ENCODE data around the gene PTPN2. TPM values are rescaled to one million over a fixed set of nuclear protein-coding genes. Genes with fewer than 3 reads are reported as not detected.
"Not testable (repeated sequence)": the region's sequence is repeated elsewhere in the genome, so short reads cannot be mapped to it uniquely, and the experiment has no call there.

The PTPN2 gene
- total RNA-seq, 1 donor from 2014 or later = 26.7 TPM

DNA sequence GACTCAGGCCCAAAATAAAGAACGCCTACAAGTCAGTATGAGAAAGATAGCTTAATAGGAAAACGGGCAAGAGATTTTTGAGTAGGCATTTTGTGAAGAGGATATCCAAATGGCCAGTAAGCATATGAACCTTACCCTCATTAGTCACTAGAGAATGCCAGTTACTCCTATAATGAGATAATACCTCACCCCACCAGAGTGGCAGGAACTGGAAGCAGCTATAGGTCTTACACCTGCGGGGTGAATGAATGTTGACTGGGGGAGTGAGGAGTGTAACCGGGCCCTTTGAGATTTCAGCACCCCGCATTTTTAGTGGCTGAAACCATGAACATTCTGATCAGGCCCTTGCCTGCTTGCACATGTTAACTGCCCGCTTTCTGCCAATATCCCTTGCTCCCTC, 7.5 kb upstream of the PTPN2 start:
- DNase-seq = no peak

DNA sequence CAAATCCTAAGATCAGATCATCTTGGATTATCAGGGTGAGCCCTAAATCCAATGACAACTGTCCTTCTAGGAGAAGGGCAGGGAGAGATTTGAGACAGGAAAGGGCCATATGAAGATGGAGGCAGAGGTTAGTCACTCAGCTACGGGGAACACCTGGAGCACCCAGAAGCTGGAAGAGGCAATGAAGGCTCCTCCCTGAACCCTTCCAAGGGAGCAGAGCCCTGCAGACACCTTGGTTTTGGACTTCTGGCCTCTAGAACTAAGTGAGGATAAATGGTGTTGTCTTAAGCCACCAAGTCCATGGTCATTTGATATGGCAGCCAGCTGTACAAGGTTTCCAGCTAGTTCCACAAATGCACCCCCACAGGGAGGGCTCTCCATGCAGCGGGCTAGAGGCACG, 6.9 kb upstream of the PTPN2 start:
- DNase-seq = no peak

DNA sequence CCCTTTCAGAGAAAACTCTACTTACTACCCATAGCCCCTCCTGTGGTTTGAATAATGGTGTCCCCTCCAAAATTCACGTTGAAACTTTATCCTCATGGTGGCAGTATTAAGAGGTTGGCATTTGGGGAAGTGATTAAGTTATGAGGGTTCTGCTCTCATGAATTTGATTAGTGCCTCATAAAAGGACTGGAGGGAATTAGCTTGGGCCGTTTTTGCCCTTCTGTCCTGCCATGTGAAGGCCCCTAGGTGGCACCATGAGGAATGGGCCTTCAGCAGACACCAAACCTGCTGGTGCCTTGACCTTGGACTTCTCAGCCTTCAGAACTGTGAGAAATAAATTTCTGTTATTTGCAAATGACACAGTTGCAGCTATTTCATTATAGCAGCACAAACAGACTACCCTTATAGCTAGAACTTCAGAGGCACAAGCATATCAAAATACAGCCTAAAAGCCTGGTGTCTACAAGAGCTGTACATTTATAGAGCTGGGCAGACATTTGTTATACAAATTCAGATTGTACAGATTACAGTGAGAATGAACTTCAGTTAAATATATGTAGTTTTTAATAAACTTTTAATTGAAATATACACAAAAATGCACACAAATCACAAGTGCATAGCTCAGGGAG, 2.6 kb upstream of the PTPN2 start:
- DNase-seq = no peak

DNA sequence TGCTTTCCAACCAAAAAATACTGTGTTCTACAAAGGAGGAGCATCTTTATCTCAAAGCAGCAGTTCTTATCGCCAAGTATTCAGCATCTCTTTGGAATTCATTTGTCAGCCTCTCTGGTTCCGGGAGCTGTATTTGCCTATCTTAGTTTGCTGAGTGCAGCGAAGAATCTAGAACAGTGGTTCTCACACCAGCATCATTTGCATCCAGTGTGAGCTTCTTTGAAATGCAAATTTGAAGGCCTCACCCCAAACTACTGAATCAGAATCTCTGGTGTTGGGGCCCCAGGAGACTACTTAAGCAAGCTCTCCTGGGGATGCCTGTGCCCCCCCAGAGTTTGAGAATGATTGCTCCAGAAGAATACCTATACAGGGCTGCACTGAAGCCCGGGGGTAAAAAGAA, 1.5 kb upstream of the PTPN2 start:
- DNase-seq = no peak

DNA sequence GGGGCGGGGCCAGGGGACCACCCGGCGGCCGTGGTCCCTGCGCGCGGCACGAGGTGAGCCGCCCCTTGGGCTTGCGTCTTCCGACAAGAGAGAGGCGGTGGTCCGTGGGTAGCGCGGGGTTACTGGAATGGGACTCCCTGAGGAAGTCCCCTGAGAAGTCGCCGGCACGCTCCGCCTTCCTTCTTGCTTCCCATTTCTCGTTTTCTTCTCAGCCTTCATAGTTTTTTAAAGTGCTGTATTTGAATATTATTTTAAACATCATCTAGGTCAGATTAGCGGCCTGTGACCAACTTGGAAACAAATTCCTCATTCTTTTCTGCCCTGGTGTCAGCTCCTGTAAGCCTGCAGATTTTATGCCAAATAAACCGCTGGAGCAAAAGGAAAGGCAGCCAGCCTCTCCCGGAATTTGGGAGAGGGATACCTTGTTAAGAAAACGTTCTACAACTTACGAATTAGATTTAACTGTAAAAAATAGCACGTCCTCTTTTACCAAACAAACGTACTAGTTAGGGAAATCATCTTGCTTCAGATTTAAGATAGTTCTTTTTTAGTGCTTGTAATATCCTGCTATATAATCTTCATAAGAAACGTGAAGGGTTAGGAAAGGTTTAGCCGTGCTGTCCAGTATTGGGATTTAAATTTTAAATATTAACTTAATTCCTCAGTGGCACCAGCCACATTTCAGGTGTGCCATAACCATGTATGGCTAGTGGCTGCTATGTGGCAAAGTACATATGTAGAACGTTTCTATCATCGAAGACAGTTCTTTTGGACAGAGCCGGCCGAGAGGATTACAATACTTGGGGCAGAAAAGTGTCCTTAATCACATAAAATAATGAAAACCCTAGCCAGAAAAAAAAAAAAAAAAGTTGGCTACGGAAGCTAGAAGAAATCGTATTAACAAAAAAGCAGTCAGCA, 628 bp upstream of the PTPN2 start:
- DNase-seq = no peak

DNA sequence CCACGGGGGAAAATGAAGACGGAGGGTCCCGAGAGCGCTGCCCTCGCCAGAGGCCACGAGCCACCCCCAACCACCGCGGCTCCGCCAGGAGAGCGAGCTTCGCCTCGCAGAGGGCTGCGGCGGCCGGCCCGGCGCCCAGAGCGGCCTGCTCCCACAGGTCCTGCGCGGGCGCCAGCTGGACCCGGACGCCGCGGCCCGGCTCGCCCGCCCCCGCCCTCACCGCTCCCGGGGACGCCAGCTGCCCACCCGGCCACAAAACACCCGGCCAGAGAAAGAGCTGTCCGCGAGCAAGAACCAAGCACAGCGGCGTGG, 709 bp downstream of the PTPN2 start:
- DNase-seq = no peak

DNA sequence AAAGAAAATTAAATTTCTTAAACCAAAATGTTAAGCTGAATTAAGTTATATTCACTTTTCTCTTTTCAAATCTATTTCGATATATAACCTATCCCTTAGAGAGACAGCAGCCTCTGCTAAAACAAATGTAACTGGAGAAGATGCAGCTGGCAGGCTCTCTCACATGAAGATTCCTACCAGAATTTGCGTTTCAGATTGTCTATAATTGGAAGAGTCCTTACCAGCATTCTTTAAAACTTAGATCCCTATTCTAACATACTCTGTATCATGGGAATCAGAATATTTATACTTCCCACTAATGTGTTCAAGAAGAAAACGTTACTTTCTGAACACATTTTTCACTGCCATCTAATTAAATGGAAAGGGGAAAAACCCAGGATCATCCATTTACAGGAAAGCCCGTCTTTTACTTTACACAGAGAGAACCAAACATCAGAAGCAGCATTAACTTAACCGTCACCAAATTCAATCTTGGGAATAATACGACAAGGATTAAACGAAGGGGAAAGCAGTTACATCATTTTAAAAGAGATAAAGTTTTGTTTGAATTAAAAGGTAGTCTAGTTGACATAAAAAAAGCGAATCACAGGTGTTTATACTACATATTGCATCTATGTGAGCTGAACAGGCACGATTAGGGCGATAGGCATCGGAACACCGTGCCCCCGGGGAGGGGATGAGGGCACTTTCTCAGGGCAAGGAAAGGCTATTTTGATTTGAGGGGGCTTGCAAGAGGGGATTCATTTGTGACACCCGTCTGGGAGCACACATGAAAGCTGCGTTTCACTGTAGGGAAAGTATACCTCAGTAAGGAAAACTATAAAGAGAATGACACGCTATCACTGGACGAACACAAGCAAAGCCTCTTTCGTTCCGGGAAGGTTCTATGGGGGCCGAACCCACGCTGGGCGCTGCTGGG, 1.3 kb downstream of the PTPN2 start:
- DNase-seq = peak; percentile 46

DNA sequence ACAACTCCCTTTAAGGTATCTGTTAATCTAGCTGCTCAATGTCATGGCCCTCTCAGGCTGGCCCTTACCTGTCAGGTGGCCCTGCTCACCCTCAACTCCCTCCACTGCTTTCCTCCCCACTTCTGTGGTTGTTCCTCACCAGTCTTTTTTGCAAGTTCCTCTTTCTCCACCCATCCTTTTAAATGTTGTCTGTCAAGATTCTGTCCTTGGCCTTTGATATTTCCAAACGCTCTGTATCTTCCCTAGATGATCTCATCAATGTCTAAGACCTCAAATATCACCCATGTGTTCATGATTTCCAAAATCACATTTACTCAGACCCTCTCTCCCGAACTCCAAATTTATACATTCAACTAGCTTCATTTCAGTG, 3.5 kb downstream of the PTPN2 start:
- DNase-seq = no peak

DNA sequence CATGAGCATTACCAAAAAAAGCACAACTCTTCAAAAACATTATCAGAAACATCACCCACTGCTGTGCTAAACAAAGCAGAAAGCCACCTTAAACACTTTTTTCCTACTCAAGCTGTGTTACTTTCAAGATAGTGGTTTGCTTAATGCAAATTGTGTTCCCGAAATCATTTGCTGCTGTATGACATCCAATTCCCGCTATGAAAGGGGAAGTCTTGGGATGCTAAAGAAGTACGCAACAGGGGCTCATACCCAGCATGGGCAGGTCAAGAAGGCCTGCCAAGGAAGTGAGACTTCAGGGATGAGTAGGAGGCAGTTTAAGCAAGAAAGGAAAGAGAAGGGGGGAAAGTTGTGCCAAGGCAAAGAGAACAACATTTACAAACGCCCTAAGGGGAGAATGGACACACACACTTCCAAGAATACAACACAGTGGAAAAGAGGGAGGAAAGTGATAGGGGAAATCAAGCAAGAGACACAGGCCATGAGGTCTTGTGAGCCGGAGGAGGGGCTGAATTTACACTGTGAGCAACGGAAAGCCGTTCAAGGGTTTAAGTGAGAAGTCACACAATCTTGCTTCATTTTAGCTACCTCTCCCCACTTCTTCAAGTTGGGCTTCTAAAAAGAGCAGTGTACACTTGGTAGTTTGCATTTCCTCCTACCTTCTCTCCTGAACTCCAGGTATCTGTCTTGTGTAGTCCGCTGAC, 4.0 kb downstream of the PTPN2 start:
- DNase-seq = no peak

DNA sequence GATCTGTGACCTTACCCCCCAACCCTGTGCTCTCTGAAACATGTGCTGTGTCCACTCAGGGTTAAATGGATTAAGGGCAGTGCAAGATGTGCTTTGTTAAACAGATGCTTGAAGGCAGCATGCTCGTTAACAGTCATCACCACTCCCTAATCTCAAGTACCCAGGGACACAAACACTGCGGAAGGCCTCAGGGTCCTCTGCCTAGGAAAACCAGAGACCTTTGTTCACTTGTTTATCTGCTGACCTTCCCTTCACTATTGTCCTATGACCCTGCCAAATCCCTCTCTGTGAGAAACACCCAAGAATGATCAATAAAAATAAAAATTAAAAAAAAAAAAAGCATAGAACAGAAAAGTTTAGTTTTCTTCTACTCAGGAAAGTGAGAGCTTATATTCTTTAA, 9.0 kb downstream of the PTPN2 start:
- DNase-seq = not testable (repeated sequence)

DNA sequence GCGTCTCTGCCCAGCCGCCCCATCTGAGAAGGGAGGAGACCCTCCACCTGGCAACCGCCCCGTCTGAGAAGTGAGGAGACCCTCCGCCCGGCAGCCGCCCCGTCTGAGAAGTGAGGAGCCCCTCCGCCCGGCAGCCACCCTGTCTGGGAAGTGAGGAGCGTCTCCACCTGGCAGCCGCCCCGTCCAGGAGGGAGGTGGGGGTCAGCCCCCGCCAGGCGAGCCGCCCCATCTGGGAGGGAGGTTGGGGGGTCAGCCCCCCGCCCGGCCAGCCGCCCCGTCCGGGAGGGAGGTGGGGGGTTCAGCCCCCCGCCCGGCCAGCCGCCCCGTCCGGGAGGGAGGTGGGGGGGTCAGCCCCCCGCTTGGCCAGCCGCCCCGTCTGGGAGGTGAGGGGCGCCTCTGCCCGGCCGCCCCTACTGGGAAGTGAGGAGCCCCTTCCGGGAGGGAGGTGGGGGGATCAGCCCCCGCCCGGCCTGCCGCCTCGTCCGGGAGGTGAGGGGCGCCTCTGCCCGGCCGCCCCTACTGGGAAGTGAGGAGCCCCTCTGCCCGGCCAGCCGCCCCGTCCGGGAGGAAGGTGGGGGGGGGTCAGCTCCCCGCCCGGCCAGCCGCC, 10.0 kb downstream of the PTPN2 start:
- not testable (repeated sequence) for DNase-seq

DNA sequence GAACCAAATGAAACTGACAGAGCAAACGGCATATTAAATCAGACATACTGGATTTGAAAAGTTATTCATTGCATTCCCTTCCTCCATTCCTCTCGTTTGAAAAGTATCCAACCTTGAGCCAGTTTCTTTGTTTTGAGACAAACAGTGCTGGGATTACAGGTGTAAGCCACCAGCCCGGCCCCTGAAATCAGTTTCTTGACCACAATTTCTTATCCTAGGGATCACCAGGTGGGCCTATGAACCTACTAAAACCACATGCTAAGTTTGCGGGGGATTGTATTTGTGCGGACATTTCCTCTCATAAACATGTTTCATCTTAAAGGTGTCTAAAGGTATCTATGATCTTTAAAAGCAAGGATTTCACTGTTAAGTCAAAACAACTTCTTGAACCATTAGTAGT, 11.6 kb downstream of the PTPN2 start:
- DNase-seq = no peak

DNA sequence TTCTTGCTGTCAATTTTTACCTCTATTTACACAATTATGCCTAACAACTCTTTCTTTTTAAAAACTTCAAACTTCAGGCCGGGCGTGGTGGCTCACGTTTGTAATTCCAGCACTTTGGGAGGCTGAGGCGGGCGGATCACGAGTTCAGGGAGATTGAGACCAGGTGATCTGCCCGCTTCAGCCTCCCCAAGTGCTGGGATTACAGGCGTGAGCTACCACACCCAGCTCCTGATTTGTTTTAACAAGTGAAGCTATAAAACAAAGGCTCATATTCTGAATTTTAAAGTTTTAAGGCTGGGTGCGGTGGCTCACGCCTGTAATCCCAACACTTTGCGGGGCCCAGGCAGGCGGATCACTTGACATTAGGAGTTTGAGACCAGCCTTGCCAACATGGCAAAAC, 15.5 kb downstream of the PTPN2 start:
- no peak for DNase-seq

DNA sequence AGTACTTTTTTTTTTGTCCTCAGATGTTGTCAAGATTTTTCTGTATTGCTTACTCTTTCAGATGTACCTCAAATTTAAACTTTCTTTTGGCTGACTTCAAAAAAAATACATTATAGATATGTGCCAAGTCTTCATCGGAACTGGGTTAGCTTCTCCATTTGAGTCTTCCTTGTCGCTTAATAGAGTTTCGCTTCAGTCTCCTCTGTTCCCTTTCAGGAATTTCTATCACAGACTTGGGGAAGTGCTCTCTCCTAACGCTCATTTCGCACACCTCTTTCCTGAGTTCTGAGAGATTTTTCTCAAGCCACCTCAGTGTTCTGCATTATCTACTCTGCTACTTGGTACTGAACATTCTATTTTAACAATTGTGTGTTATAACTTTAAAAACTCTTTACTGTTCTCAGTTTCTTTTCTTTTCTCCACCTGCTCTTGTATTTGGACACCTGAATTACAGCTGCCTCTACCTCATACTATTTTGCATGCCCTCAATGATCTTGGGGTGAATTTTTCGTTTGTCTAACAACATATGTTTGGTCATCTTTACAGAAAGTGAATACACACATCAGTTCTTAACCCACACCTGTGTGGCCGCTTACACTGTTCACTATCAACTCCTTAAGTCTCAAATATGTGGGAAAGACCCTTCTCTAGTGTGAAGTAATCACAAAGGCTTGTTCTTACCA, 16.5 kb downstream of the PTPN2 start:
- no peak for DNase-seq

DNA sequence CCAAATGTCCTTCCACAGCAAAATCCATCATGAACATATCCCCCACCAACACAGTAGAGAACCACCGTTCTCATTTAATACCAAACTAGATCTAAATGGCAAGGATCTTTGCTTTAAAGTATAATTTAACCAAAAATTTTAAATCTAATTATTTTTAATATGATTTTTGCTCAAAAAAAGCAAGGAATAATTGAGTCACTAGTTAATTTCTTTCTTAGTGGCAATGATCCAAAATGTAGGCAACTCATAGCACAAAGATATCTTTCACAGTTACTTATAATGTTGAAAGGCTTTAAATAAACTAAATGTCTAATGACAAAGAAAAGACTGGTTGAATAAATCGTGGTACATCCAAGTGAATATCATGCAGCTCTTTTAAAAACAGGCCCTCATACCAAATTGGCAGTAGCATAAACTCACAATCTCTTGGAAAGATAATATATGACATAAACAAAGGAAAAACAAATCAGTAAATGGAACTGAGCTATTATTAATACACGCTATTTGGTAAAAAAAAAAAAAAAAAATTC, 20.3 kb downstream of the PTPN2 start:
- no peak for DNase-seq

DNA sequence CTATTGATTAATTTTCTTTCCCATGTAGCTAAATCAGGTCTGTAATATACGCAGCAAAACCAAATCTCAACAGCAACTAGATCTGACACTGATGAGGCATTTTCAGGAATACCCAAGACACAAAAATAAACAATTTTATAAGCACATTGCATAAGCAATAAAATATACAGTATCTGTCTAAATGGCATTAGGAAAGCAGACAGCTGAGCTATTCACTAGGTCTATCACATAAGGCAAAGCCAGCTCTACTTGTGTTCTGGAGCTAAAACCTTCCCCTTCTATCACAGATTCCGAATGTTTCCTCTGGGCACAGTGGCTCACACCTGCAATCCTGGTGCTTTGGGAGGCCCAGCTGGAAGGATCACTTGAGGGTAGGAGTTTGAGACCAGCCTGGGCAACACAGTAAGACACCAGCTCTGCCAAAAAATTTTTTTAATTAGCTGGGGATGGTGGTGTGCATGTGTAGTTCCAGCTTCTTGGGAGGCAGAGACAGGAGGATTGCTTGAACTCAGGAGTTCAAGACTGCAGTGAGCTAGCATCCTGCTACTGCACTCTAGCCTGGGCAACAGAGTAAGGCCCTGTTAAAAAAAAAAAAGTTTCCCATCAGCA, 21.1 kb downstream of the PTPN2 start:
- no peak for DNase-seq

DNA sequence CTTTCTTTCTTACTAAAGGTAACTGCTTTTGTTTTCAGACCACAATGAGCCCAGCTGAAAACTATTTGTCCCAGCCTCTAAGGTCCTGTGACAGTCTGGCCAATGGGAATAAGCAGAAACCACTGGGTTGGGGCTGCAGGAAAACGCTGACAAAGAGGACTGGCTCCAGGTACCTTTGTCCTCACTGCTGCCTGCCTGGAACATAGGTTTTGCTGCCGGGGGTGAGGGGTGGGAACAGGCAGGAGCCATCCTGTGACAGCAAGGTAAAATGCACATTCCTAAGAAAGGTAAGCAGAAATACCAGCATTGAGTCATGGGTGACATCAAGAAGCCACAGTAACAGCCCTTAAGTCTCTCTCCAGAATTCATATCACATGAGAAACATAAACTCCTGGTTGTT, 21.6 kb downstream of the PTPN2 start:
- DNase-seq = no peak

DNA sequence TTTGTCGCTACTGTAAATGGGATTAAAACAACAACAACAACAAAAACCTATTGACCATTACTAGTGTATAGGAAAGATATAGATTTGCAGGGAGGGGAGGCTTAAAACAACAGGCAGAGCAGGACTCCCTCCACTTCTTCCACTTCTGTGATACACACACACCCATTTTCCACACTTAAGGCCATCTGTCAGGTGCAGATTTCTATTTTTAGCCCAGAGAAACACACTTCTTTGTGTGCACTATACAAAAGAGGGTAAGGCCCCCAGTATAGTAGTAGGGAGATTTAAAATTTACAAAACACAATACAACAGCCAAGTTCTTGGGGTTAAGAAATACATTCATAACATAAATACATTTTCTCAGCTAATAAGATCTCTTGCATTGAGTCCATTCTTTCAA, 22.4 kb downstream of the PTPN2 start:
- DNase-seq = no peak

DNA sequence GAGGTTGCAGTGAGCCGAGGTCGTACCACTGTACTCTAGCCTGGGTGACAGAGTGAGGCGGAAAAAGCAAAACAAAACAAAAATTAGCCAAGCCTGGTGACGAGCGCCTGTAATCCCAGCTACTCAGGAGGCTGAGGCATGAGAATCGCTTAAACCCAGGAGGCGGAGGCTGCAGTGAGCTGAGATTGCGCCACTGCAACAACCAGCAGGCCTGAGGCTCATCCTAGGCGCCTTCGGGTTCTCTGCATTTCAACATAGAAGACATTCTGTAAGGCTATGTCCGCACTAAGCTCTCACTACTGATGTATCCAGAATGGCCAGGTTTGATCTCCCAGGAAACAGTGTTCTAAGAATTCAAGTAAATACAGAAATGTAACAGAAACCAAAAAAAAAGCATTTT, 23.5 kb downstream of the PTPN2 start:
- DNase-seq = no peak

DNA sequence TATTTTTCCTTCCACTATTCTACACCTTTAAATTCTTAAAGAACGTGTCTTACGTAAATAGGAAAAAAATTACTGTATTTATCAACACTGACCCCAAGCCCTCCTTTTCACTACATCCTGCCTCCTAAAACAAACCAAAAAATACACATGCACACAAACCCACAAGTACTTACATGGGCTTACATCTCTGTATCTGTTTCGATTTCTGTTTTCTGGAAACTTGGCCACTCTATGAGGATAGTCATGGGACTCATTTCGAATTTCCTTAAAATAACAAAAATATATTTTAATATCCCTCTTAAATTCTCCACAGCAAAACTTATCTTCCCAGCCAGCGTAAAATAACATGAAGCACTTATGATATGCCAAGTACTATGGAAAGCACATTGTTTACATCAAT, 25.0 kb downstream of the PTPN2 start:
- DNase-seq = no peak
